GM18907 (cell line): Measurements from ENCODE around the gene THBS1.

Experiments used
- ATAC-seq: cut with Tn5 transposase; IDR thresholded peaks from one replicate; pipeline ENCODE4 v1.9.1; 2021; ENCODE audit warnings: mild to moderate bottlenecking, moderate library complexity; ENCODE audit not compliant: unreplicated experiment

THBS1 gene

GRCh38 chr15:39598958-39599845 is 18.3 kb downstream of the THBS1 start:
- no peak for ATAC-seq

GRCh38 chr15:39599871-39600270 is 19.0 kb downstream of the THBS1 start:
- ATAC-seq = no peak

GRCh38 chr15:39602143-39602542 is 21.3 kb downstream of the THBS1 start:
- no peak for ATAC-seq

GRCh38 chr15:39605146-39605545 is 24.3 kb downstream of the THBS1 start:
- no peak for ATAC-seq

GRCh38 chr15:39608185-39609139 is 27.6 kb downstream of the THBS1 start:
- ATAC-seq = no peak

GRCh38 chr15:39609166-39609916 is 28.5 kb downstream of the THBS1 start:
- ATAC-seq = no peak

DNA sequence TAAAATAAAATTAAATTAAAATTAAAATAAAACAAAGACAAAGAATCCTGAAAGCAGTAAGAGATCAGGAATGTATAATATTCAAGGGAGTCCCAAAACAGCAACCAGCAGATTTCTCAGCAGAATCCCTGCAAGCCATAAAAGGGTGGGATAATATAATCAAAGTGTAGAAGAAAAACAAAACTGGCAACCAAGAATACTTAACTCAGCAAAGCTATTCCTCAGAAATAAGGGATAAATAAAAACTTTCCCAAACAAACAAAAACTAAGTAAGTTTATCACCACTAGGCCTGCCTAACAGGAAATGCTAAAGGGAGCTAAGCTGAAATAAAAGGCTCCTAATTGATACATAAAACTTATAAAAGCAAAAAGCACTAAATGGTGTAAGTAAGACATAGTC is 29.8 kb downstream of the THBS1 start:
- ATAC-seq = no peak

DNA sequence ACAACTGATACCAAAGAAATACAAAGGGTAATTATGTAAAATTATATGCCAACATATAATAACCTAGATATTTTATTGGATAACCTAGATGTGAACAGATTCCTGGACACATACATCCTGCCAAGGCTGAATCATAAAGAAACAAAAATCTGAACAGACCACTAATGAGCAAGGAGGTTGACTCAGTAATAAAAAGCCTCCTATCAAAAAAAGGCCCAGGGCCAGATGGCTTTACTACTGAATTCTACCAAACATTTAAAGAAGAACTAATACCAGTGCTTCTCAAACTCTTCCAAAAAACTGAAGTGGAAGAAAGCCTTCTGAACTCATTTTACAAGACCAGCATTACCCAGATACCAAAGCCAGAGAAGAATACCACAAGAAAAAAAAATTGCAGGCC is 32.4 kb downstream of the THBS1 start:
- no peak for ATAC-seq

DNA sequence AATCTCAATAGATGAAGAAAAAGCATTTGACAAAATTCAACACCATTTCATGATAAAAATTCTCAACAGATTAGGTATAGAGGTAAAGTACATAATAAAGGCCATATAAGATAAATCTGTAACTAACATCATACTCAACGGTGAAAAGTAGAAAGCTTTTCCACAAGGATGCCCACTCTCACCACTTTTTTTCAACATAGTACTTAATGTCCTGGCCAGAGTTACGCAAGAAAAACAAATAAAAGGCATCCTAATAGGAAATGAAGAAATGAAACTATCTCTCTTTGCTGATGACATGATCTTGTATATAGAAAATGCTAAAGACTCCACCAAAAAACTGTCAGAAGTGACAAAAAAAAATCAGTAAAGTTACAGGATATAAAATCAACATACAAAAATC is 33.0 kb downstream of the THBS1 start:
- ATAC-seq = no peak

GRCh38 chr15:39616731-39617455 is 36.0 kb downstream of the THBS1 start:
- no peak for ATAC-seq

GRCh38 chr15:39618063-39618823 is 37.4 kb downstream of the THBS1 start:
- no peak for ATAC-seq

- ATAC-seq = no peak
Measured at GRCh38 chr15:39621210-39621609, 40.3 kb downstream of the THBS1 start.

DNA sequence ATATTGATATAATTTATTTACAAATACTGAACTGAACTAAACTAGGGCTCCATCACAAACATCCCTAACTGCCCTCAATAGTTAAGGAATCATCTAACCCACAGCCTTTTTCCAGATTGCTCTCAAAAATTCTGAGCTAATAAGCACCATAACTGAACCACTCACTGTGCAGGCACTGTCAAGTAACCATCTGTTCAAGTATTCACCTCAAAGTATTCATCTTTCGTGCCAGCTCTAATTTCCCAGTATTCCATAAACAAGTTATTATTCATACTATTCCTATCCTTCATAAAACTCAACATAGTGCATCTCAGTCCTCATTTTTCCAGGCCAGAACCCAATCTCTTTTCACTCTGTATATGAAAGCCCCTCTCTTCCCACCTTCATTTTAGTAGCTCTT is 41.1 kb downstream of the THBS1 start:
- no peak for ATAC-seq

DNA sequence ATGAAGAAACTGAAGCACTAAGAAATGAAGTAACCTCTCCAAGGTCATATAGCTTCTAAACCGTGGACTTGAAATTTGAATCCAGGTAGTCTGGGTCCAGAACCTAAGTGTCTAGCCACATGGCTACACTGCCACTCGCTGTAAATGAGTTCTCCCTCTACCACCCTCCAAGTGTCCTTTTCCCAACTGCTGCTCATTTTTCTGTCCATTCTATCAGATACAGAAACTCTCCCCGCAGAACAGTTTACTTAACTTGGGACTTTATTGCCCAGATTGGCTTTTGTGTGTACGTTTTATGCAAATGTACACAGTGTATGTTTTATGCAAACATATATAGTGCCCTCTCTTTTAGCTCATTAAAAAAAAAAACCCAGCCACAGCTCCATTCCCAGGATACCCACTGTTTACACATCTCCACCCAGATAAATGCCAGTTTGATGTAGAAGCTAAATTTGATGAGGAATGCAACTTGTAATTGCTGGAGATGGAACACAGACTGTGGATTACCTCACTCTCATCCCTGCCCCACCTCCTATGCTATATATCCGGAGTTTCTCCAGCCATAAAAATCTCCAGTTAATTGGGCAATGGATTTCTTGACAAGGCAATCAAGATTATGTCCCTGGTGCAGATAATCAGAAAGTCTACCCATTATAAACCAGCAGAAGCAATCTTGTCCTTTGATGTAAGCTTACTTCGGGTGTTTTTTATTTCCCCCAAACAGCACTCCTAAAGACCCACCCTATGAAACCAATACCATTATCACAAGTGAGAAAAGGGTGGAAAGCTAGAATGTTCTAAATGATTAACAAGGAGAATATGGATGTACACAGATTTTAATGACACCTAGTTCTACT is 42.0 kb downstream of the THBS1 start:
- peak; percentile 20 for ATAC-seq

DNA sequence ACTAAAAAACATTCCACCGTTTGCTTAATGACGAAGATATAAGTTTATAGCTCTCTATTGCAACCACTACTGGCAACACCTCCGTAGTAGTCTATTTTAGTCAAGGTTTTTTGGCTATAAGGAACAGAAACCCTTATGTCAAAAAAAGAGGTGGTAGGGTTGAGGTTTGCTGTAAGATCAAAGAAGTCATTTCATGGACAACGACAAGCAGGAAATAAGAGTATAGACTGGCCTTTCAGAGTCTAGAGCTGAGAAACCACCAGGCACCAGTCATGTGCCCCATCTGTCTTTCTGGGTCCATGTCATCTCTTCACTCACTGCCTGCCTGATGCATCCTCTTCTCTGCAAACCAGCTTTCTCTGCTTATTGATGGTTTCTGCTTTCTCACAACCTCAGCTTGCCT is 42.7 kb downstream of the THBS1 start:
- peak; percentile 96 for ATAC-seq

DNA sequence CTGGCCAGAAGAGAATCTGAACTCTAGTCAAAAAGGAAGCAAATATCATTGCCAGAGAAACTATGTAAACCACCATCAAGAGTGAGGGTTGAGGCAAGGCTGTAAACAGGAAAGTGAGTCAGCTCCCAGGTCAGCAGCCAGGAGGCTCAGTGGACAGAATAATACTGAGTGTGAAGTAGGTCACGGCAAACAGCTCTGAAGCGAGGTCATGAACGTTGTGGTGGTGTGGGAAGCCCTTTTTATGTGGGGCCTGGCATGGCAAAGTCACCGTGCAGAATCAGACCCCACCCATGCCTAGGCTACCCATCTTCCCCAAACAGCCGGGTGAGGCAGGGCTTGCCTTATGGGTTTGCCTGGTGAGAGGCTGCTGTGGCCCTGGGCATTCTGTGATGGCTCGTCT is 43.9 kb downstream of the THBS1 start:
- ATAC-seq = no peak

GRCh38 chr15:39625451-39625850 is 44.6 kb downstream of the THBS1 start:
- no peak for ATAC-seq

DNA sequence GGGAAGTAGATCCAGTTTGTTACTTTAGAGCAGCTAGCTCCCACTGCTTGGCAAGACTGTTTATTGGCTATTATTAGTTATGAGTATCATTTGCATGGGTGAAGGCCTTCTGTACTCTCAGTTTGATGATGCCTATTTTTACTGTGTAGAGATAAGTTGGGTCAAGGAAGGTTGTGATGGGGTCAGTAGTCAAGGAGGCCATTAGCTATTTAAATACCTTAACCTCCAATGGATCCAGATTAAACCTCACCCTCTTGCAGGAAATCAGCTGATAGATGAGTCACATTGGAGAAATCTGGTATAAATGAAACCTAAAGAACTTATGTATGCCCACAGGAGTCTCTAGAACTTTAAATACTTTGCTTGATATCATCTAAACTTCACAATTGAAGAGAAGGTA is 45.0 kb downstream of the THBS1 start:
- no peak for ATAC-seq
